Measurements from ENCODE around the gene OLFML1. TPM values are rescaled to one million over a fixed set of nuclear protein-coding genes. Genes with fewer than 3 reads are reported as not detected.

The OLFML1 gene
- total and polyA plus RNA-seq, 10 of the 15 experiments (the other 5 are each of a cell fraction or from before 2014, with no cell fraction given) = 0.04 to 0.71 (median 0.21) TPM; not detected in 6

- TF ChIP-seq USF1 (IDR thresholded peaks at IDR 0.05; ENCODE audit: borderline replicate concordance, extremely low read length, insufficient read depth, low read depth, low read length) = no peak
- TF ChIP-seq EGR1 (IDR thresholded peaks at IDR 0.05; ENCODE audit: borderline replicate concordance in 1 of 2, low read depth in 2 of 2, low read length in 2 of 2) = no peak
- no peak for TF ChIP-seq FOXM1 (IDR thresholded peaks at IDR 0.05; ENCODE audit: low read depth, low read length)
- no peak for TF ChIP-seq SPI1 (IDR thresholded peaks at IDR 0.05; ENCODE audit: borderline replicate concordance, insufficient read depth, low read depth, low read length)
- no peak for TF ChIP-seq ATF7 (IDR thresholded peaks at IDR 0.05; ENCODE audit: low read depth)
- no peak for TF ChIP-seq CEBPZ (IDR thresholded peaks at IDR 0.05; ENCODE audit: low read depth, low read length)
- no peak for TF ChIP-seq MTA2 (IDR thresholded peaks at IDR 0.05; ENCODE audit: low read depth)
Measured at GRCh38 chr11:7543302-7543701, 58.0 kb downstream of the OLFML1 start (continued).

- 96% methylated on average over 3 of the region's 3 CpGs for WGBS (ENCODE audit: insufficient coverage, insufficient replicate concordance, low lambda C conversion rate, missing lambda C conversion rate)
- Histone ChIP-seq H3K4me1 (ENCODE audit: control insufficient read depth, insufficient read depth, low read length) (peaks cover 6% of the 10 kb centered on the region), H3K9me3 (replicated peaks; ENCODE audit: control insufficient read depth, insufficient read depth, low read length) (no peaks in the 10 kb centered on the region), H4K20me1 (ENCODE audit: control insufficient read depth, insufficient read depth) (no peaks in the 10 kb centered on the region; the same call in none of the 2 replicates), H2AFZ (ENCODE audit: control insufficient read depth, low read depth, low read length) (no peak overlapping the region), H3K79me2 (ENCODE audit: control insufficient read depth, insufficient read depth, low read length) (peaks cover 81% of the 10 kb centered on the region), H3K36me3 (ENCODE audit: control insufficient read depth in 2 of 2, insufficient read depth in 2 of 2, low read length in 1 of 2) (peaks cover 2 to 4% of the 10 kb centered on the region in 2 experiments; a peak in 2 of 4 replicates), H3K4me2 (ENCODE audit: control insufficient read depth, insufficient read depth) (no peak overlapping the region), H3K27ac (ENCODE audit: control insufficient read depth, insufficient read depth) (no peak overlapping the region), H3K9ac (ENCODE audit: control insufficient read depth, insufficient read depth, low read length) (no peak overlapping the region), H3K27me3 (replicated peaks in 1 of 2; ENCODE audit: control insufficient read depth in 2 of 2, insufficient read depth in 2 of 2, low read length in 1 of 2) (no peaks in the 10 kb centered on the region), H3K4me3 (no peak overlapping the region)
- intact Hi-C loops (cut with micrococcal nuclease; ENCODE audit: unreplicated experiment) = no loop called here
- ATAC-seq = no peak
- RAD21 ChIA-PET (ENCODE audit: unreplicated experiment) = interaction anchor here (1.8 kb wide), 1 partner anchor 23 kb away, joined by 5 read pairs; no protein-coding TSS in a partner anchor
- in situ Hi-C loops (cut with MboI) = no loop called here
- DNase-seq (ENCODE audit: low read depth, low spot score) = no peak
- BruUV-seq (replicated peaks) = no TSS peak
- SMC1A ChIA-PET (ENCODE audit: uncharacterized antibody, unreplicated experiment) = interaction anchor here (1.6 to 2.9 kb wide), 4 partner anchors 10 to 31 kb away, joined by 4 to 8 read pairs (median 8); partner anchors contain the start of gene PPFIBP2
- CTCF ChIA-PET = interaction anchor here (0.6 to 0.9 kb wide), 3 partner anchors 31 to 1039 kb away, joined by 3 read pairs; partner anchors contain the start of gene PPFIBP2
- no peak for FAIRE-seq
- POLR2A ChIA-PET = no interaction called here
- TF ChIP-seq CUX1 (IDR thresholded peaks at IDR 0.05; ENCODE audit: insufficient replicate concordance, low read depth, low read length) (no peak), ZBTB33 (IDR thresholded peaks at IDR 0.05) (no peak), MTA2 (IDR thresholded peaks at IDR 0.05; ENCODE audit: low read depth) (no peak), ZNF207 (IDR thresholded peaks at IDR 0.05; ENCODE audit: borderline replicate concordance) (no peak)
Measured at GRCh38 chr11:7544021-7544420, 58.7 kb downstream of the OLFML1 start.
